Measurements from ENCODE around the gene FADS2. TPM values are rescaled to one million over a fixed set of nuclear protein-coding genes. Genes with fewer than 3 reads are reported as not detected.

FADS2 gene
- total RNA-seq, 1 experiment from 2014 or later = 246 TPM

GRCh38 chr11:61911701-61912529 is 83.8 kb downstream of the FADS2 start:
- no TSS peak for BruUV-seq (replicated peaks)
- DNase-seq (no peak), ATAC-seq (no peak)
- POLR2A ChIA-PET (ENCODE audit: unreplicated experiment) = no interaction called here
- H3K27me3 ChIP-seq (ENCODE audit: low read length) = no peaks in the 10 kb centered on the region
- H3K36me3 ChIP-seq (ENCODE audit: low read depth, low read length) = no peaks in the 10 kb centered on the region
- no peaks in the 10 kb centered on the region for H4K20me1 ChIP-seq (ENCODE audit: low read length)
- no peak overlapping the region for H3K4me3 ChIP-seq (ENCODE audit: low read length)
- TF ChIP-seq CTCF (conservative IDR thresholded peaks at IDR 0.05; ENCODE audit: low read depth, low read length) (no peak), EZH2 (IDR thresholded peaks at IDR 0.05; ENCODE audit: low read length, unreplicated experiment) (no peak), EZH2phosphoT487 (IDR thresholded peaks at IDR 0.05; ENCODE audit: borderline replicate concordance, low read length) (no peak)
- H3K4me2 ChIP-seq (ENCODE audit: low read length) = no peak overlapping the region
- no peaks in the 10 kb centered on the region for H3K9me2 ChIP-seq (replicated peaks; ENCODE audit: low read length)
- CTCF ChIA-PET = no interaction called here
- intact Hi-C loops (cut with micrococcal nuclease) = no loop called here
- no peak overlapping the region for H3K9ac ChIP-seq (ENCODE audit: low read length)
- H3K9me3 ChIP-seq (ENCODE audit: low read length) = no peaks in the 10 kb centered on the region
- no peak overlapping the region for H3K27ac ChIP-seq (ENCODE audit: low read length)
- no peaks in the 10 kb centered on the region for H3F3A ChIP-seq (ENCODE audit: low read length, unreplicated experiment)
- H2AFZ ChIP-seq (ENCODE audit: low read length) = no peak overlapping the region
- no peaks in the 10 kb centered on the region for H3K4me1 ChIP-seq (ENCODE audit: insufficient read depth, low read length)
- H3K79me2 ChIP-seq (ENCODE audit: low read length) = no peaks in the 10 kb centered on the region

- TF ChIP-seq CTCF (conservative IDR thresholded peaks at IDR 0.05; ENCODE audit: low read depth, low read length) = no peak
- TF ChIP-seq EZH2phosphoT487 (IDR thresholded peaks at IDR 0.05; ENCODE audit: borderline replicate concordance, low read length) = no peak
- no peak for TF ChIP-seq EZH2 (IDR thresholded peaks at IDR 0.05; ENCODE audit: low read length, unreplicated experiment)
- ATAC-seq = no peak
- POLR2A ChIA-PET (ENCODE audit: unreplicated experiment) = no interaction called here
- Histone ChIP-seq H4K20me1 (ENCODE audit: low read length) (no peaks in the 10 kb centered on the region), H3K4me3 (ENCODE audit: low read length) (no peak overlapping the region), H3K36me3 (ENCODE audit: low read depth, low read length) (no peaks in the 10 kb centered on the region), H3K27me3 (ENCODE audit: low read length) (no peaks in the 10 kb centered on the region), H3K4me2 (ENCODE audit: low read length) (no peak overlapping the region), H3K9me3 (ENCODE audit: low read length) (no peaks in the 10 kb centered on the region), H2AFZ (ENCODE audit: low read length) (no peak overlapping the region), H3K27ac (ENCODE audit: low read length) (no peak overlapping the region), H3F3A (ENCODE audit: low read length, unreplicated experiment) (no peaks in the 10 kb centered on the region), H3K9ac (ENCODE audit: low read length) (no peak overlapping the region), H3K79me2 (ENCODE audit: low read length) (no peaks in the 10 kb centered on the region), H3K9me2 (replicated peaks; ENCODE audit: low read length) (no peaks in the 10 kb centered on the region), H3K4me1 (ENCODE audit: insufficient read depth, low read length) (no peaks in the 10 kb centered on the region)
- DNase-seq = no peak
- CTCF ChIA-PET = interaction anchor here (1.0 kb wide), 1 partner anchor 156 kb away, joined by 4 read pairs; no protein-coding TSS in a partner anchor
- intact Hi-C loops (cut with micrococcal nuclease) = no loop called here
- no TSS peak for BruUV-seq (replicated peaks)
These were observed 84.4 kb downstream of the FADS2 start for GRCh38 chr11:61912530-61912898.
